ENCODE data around the gene TIGAR.

DNA sequence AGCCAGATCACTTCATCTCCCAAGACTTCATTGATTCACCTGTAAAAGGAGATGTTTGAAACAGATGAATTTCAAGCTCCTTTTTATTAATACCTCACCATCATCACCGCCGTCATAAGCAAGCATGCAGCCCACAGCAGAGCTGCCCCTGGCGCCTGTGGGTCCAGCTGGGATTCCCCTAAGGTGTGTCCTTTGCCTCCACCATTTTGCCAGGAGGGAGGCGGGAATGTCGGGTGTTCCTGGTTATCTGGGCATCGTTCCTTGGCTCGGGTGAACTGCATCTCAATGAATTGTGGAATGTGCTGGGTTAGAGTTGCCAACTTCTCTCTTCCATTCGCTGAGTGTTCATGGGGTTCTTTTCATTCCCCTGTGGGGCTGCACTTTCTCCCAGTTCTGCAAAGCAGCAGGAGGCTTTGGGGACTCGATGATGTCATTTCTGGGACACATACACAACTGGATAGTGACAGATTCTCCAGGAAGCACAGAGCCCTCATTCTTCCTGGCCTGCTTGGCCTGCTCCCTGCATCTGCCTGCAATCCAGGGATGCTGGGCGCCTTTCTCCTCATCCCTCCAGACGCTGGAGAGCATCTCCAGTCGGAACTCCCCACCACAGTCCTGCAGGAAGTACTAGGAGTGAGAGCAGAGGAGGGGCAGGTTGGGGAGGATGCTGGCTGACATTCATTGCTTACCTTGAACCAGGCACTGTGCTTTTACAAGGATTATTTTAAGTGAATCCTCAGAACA is 37.3 kb upstream of the TIGAR start:
- TF ChIP-seq, protein P1, sequence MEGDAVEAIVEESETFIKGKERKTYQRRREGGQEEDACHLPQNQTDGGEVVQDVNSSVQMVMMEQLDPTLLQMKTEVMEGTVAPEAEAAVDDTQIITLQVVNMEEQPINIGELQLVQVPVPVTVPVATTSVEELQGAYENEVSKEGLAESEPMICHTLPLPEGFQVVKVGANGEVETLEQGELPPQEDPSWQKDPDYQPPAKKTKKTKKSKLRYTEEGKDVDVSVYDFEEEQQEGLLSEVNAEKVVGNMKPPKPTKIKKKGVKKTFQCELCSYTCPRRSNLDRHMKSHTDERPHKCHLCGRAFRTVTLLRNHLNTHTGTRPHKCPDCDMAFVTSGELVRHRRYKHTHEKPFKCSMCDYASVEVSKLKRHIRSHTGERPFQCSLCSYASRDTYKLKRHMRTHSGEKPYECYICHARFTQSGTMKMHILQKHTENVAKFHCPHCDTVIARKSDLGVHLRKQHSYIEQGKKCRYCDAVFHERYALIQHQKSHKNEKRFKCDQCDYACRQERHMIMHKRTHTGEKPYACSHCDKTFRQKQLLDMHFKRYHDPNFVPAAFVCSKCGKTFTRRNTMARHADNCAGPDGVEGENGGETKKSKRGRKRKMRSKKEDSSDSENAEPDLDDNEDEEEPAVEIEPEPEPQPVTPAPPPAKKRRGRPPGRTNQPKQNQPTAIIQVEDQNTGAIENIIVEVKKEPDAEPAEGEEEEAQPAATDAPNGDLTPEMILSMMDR (IDR thresholded peaks at IDR 0.05; ENCODE audit: low read length), result no peak
- TF ChIP-seq EZH2 (IDR thresholded peaks at IDR 0.05; ENCODE audit: borderline replicate concordance, low read length), result no peak

All from OCI-LY1 (cell line).